Common myeloid progenitor, CD34-positive (primary cell): ENCODE measurements around the gene TBC1D21.

Experiments
- CTCF ChIA-PET: fragments of 350-600 bp; sonication (Branson Sonifier 250); formaldehyde crosslinking; loops from one replicate; lab custom pipeline; 2021; ENCODE audit warnings: antibody characterized with exemption; lab: Charles Lee
- POLR2A ChIA-PET: fragments of 350-600 bp; sonication (Branson Sonifier 250); formaldehyde crosslinking; loops from one replicate; lab custom pipeline; 2021; ENCODE audit warnings: antibody characterized with exemption; lab: Charles Lee
- DNase-seq, 3 donors: peaks; one replicate each; pipeline versions ENCODE4 v3.0.0 to v3.0.0-alpha.2; 2013
- H3K27ac ChIP-seq, 2 experiments: 1 replicate in 1 of 2; 2 replicates in 1 of 2; pipeline ENCODE4 v1.7.0; 2013; ENCODE audit warnings: inconsistent platforms in 2 of 2, low read length in 2 of 2, mild to moderate bottlenecking in 2 of 2, low read depth in 1 of 2, moderate library complexity in 1 of 2; ENCODE audit not compliant: severe bottlenecking in 2 of 2, insufficient read depth in 1 of 2, poor library complexity in 1 of 2
- H3K27me3 ChIP-seq, 5 experiments: replicated peaks in 2 of 5; 1 replicate in 3 of 5; 2 replicates in 2 of 5; pipeline versions ENCODE4 v1.6.1 to v1.7.0; 2013; ENCODE audit warnings: low read length in 4 of 5, mild to moderate bottlenecking in 2 of 5, moderate library complexity in 2 of 5, inconsistent platforms in 1 of 5; ENCODE audit not compliant: insufficient read depth in 5 of 5, control insufficient read depth in 4 of 5
- H3K36me3 ChIP-seq, 4 experiments: 1 replicate in 2 of 4; 2 replicates in 2 of 4; pipeline versions ENCODE4 v1.6.1 to v1.7.0; 2013; ENCODE audit warnings: low read length in 3 of 4, control low read depth in 1 of 4, mild to moderate bottlenecking in 1 of 4; ENCODE audit not compliant: control insufficient read depth in 4 of 4, insufficient read depth in 4 of 4
- H3K4me1 ChIP-seq, 4 experiments: 1 replicate in 3 of 4; 2 replicates in 1 of 4; pipeline versions ENCODE4 v1.6.1 to v1.7.1; 2013; ENCODE audit warnings: low read length in 3 of 4, mild to moderate bottlenecking in 3 of 4, control low read depth in 1 of 4, inconsistent platforms in 1 of 4, moderate library complexity in 1 of 4; ENCODE audit not compliant: control insufficient read depth in 4 of 4, insufficient read depth in 4 of 4; ENCODE audit errors: control extremely low read depth in 1 of 4
- H3K4me3 ChIP-seq, 7 experiments: 1 replicate in 4 of 7; 2 replicates in 3 of 7; pipeline versions ENCODE4 v1.5.1 to v1.7.0; 2013; ENCODE audit warnings: mild to moderate bottlenecking in 7 of 7, low read length in 6 of 7, moderate library complexity in 6 of 7, inconsistent platforms in 2 of 7, low read depth in 2 of 7, control low read depth in 1 of 7; ENCODE audit not compliant: insufficient read depth in 4 of 7, control insufficient read depth in 1 of 7; ENCODE audit errors: extremely low read depth in 1 of 7
- H3K9me3 ChIP-seq, 5 experiments: 1 replicate in 4 of 5; 2 replicates in 1 of 5; pipeline versions ENCODE4 v1.6.1 to v1.7.1; 2013; ENCODE audit warnings: low read length in 4 of 5, mild to moderate bottlenecking in 2 of 5, inconsistent platforms in 1 of 5, low read depth in 1 of 5, moderate library complexity in 1 of 5; ENCODE audit not compliant: control insufficient read depth in 4 of 5, insufficient read depth in 2 of 5; ENCODE audit errors: control extremely low read depth in 1 of 5
- WGBS: methylation state at CpG from one replicate; pipeline ENCODE4 v1.1.5; 2013; ENCODE audit not compliant: insufficient coverage; 5-methylcytosine and 5-hydroxymethylcytosine counted together

TBC1D21 gene

DNA sequence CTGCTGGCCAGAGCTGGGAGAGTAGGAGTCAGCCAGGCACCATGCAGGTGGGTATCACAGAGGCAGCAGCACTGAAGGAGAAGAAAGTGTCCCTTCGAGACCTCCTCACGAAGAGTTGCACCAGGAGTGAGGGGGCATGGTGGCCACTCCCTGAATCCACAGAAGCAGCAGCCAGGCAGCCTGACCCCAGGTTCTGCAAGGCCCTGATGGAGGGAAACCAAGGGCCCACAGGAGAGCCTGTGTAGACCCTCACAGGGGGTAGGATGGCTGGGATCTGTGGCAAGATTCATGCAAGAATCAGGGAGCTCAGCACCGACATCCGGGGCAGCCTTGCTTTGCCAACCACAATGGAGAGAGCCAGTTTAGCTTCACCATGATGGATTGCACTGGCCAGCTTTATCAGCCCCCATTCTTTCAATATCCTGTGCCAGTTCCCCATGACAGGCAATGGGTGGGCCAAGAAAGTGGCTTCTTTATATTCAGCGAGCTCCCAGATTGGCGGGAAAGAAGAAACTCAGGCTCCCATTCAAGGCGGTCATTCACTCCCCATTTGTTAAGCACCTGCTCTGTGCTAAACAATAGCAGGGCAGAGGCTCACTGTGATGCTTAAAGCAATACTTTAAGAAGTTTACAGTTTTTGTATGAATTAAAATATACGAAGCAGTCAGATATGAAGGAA lies 33.5 kb upstream of the TBC1D21 start:
- H3K27me3 ChIP-seq: peaks cover 0 to 48% (median 11%) of the 10 kb centered on the region in 5 experiments
- no peak overlapping the region for H3K4me3 ChIP-seq
- H3K36me3 ChIP-seq: no peaks in the 10 kb centered on the region
- POLR2A ChIA-PET: no interaction called here
- no peak overlapping the region for H3K27ac ChIP-seq
- no peak for DNase-seq
- CTCF ChIA-PET: interaction anchor here (1.3 kb wide), 1 partner anchor 34 kb away, joined by 3 read pairs; no protein-coding TSS in a partner anchor
- no peaks in the 10 kb centered on the region for H3K4me1 ChIP-seq
- 94% methylated on average over 7 of the region's 8 CpGs for WGBS
- H3K9me3 ChIP-seq: no peaks in the 10 kb centered on the region

GRCh38 chr15:73840771-73841170 lies 32.6 kb upstream of the TBC1D21 start:
- ChIA-PET POLR2A (no interaction called here), CTCF (no interaction called here)
- no peaks in the 10 kb centered on the region for H3K4me1 ChIP-seq
- H3K36me3 ChIP-seq: no peaks in the 10 kb centered on the region
- WGBS: 97% methylated on average over 7 of the region's 8 CpGs
- no peak for DNase-seq
- H3K9me3 ChIP-seq: no peaks in the 10 kb centered on the region
- no peak overlapping the region for H3K27ac ChIP-seq
- H3K27me3 ChIP-seq: peaks cover 0 to 45% (median 9%) of the 10 kb centered on the region in 5 experiments
- H3K4me3 ChIP-seq: no peak overlapping the region

- DNase-seq: no peak
- CTCF ChIA-PET: no interaction called here
Measured at GRCh38 chr15:73841756-73842725, 31.3 kb upstream of the TBC1D21 start.

DNA sequence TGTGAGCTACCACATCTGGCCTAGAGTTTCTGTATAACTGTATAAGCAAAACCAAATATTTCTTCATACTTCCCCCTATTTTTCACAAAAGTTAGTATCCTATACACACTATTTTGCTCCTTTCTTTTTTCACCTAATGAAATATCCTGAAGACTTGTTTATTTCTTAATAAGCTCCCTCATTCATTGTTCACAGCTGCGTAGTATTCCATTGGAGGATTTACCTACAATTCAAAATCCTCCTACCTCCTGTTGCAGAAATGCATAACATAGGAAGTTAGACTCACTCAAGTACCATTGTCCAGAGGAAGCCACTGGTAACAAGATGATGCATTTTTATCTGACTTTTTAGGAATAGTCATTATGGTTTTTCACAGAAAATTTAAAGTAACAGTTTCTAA lies 29.6 kb upstream of the TBC1D21 start:
- H3K27ac ChIP-seq: no peak overlapping the region
- H3K4me1 ChIP-seq: no peaks in the 10 kb centered on the region
- peaks cover 0 to 34% (median 3%) of the 10 kb centered on the region in 5 experiments for H3K27me3 ChIP-seq
- no peaks in the 10 kb centered on the region for H3K9me3 ChIP-seq
- H3K36me3 ChIP-seq: no peaks in the 10 kb centered on the region
- no peak for DNase-seq
- ChIA-PET POLR2A (no interaction called here), CTCF (no interaction called here)
- H3K4me3 ChIP-seq: no peak overlapping the region
- WGBS: no CpG with 5 or more reads among the region's 1 CpG

More at GRCh38 chr15:73841756-73842725, 31.3 kb upstream of the TBC1D21 start:
- Histone ChIP-seq H3K36me3 (no peaks in the 10 kb centered on the region), H3K27me3 (peaks cover 0 to 34% (median 6%) of the 10 kb centered on the region in 5 experiments), H3K4me1 (no peaks in the 10 kb centered on the region), H3K9me3 (no peaks in the 10 kb centered on the region), H3K27ac (no peak overlapping the region), H3K4me3 (no peak overlapping the region)
- POLR2A ChIA-PET: no interaction called here
- 52% methylated on average over 17 of the region's 17 CpGs for WGBS

DNA sequence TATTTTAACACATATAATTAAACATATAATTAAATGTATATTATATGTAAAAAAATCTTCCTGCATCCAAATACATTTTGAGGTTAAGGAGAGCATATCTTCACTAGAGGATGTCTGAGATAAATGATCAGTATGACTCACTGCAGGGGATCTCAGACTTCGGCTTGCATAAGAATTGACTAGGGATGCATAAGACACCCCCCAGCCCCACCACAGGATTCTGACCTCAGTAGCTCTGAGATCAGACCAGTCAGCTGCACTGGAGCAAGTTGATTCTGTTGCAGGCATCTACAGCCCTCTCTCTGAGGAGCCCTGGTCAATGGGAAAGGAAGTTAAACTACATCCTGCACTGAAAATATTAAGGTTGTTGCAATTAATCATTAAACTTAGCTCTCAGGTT lies 29.0 kb upstream of the TBC1D21 start:
- no peaks in the 10 kb centered on the region for H3K36me3 ChIP-seq
- no peak overlapping the region for H3K4me3 ChIP-seq
- ChIA-PET POLR2A (no interaction called here), CTCF (no interaction called here)
- H3K27me3 ChIP-seq: peaks cover 0 to 33% (median 3%) of the 10 kb centered on the region in 5 experiments
- no peaks in the 10 kb centered on the region for H3K9me3 ChIP-seq
- no peak overlapping the region for H3K27ac ChIP-seq
- WGBS: no CpG with 5 or more reads among the region's 1 CpG
- H3K4me1 ChIP-seq: no peaks in the 10 kb centered on the region
- no peak for DNase-seq

DNA sequence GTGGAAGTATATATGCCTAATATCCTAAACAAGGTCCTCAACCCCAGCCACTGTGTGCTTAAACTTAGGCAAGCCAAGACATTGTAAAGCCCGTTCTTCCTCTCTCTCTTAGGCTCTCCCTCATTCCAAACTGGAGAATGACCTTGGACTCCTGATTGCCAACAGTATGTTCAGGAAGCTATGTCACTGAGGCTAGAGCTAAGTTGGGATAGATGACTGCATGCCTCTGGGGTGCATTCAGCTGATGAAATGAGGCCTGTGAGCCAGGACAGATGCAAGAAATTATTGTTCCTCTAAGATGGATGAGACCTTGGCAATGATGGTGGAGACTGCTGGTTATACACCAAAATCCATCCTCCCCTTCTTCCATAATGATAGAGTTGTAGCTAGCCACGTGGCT lies 27.9 kb upstream of the TBC1D21 start:
- Histone ChIP-seq H3K9me3 (no peaks in the 10 kb centered on the region), H3K36me3 (no peaks in the 10 kb centered on the region), H3K27me3 (peaks cover 0 to 25% (median 3%) of the 10 kb centered on the region in 5 experiments), H3K4me1 (no peaks in the 10 kb centered on the region), H3K27ac (no peak overlapping the region), H3K4me3 (no peak overlapping the region)
- ChIA-PET CTCF (interaction anchor here (1.2 kb wide), 1 partner anchor 10 kb away, joined by 3 read pairs; no protein-coding TSS in a partner anchor), POLR2A (no interaction called here)
- no peak for DNase-seq
- whole genome bisulfite sequencing: 82% methylated on average over 2 of the region's 2 CpGs
